HFF-Myc (cell line): ENCODE measurements around the gene RAPGEF6.

Experiments
- DNase-seq: peaks from one replicate; pipeline ENCODE4 v3.0.0-alpha.2; 2011; ENCODE audit warnings: low read depth; ENCODE audit errors: extremely low read depth
- H3K4me3 ChIP-seq: replicated peaks from 2 replicates; pipeline ENCODE4 v1.5.1; 2011; ENCODE audit warnings: low read depth, mild to moderate bottlenecking, control low read depth, low read length
- TF ChIP-seq, protein P1 (sequence below): IDR thresholded peaks from 2 replicates; pipeline ENCODE4 v1.5.1; 2012; ENCODE audit warnings: mild to moderate bottlenecking, low read depth, low read length, control low read depth; ENCODE audit errors: missing control alignments

RAPGEF6 gene

DNA sequence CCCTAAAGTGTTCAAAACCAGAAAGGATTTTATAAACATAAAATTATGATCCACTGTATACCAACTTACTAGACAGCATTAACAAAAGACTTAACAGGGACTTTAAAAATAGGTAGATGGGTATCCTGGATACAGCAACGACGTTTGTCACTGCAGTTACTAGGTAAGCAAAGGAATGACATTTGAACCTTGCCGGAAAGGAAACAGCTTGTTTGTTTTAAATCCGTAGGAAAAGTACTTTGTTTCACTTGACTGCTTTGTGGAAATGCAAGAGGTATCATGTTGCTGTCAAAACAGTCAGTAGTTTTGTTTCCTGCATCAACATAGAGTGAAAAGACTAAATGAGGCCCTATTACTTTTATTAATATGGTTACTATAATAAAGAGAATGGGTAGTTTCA is 248.2 kb downstream of the RAPGEF6 start:
- no peak for DNase-seq
- no peak overlapping the region for H3K4me3 ChIP-seq
- TF ChIP-seq, protein P1, sequence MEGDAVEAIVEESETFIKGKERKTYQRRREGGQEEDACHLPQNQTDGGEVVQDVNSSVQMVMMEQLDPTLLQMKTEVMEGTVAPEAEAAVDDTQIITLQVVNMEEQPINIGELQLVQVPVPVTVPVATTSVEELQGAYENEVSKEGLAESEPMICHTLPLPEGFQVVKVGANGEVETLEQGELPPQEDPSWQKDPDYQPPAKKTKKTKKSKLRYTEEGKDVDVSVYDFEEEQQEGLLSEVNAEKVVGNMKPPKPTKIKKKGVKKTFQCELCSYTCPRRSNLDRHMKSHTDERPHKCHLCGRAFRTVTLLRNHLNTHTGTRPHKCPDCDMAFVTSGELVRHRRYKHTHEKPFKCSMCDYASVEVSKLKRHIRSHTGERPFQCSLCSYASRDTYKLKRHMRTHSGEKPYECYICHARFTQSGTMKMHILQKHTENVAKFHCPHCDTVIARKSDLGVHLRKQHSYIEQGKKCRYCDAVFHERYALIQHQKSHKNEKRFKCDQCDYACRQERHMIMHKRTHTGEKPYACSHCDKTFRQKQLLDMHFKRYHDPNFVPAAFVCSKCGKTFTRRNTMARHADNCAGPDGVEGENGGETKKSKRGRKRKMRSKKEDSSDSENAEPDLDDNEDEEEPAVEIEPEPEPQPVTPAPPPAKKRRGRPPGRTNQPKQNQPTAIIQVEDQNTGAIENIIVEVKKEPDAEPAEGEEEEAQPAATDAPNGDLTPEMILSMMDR: no peak

DNA sequence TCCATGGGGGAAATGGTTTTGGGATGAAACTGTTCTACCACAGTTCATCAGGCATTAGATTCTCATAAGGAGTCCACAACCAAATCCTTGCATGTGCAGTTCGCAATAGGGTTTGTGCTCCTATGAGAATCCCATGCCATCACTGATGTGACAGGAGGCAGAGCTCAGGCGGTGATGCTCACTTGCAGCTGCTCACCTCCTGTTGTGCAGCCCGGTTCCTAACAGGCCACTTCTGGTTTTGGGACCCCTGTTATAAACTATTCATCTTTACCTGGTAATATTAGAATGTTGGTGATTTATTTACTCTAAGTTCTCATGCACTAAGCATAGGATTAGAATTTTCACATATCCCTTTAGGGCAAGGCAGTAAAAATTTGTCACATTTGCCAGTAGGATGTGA is 248.9 kb downstream of the RAPGEF6 start:
- no peak overlapping the region for H3K4me3 ChIP-seq
- no peak for DNase-seq
- TF ChIP-seq, protein P1: no peak

DNA sequence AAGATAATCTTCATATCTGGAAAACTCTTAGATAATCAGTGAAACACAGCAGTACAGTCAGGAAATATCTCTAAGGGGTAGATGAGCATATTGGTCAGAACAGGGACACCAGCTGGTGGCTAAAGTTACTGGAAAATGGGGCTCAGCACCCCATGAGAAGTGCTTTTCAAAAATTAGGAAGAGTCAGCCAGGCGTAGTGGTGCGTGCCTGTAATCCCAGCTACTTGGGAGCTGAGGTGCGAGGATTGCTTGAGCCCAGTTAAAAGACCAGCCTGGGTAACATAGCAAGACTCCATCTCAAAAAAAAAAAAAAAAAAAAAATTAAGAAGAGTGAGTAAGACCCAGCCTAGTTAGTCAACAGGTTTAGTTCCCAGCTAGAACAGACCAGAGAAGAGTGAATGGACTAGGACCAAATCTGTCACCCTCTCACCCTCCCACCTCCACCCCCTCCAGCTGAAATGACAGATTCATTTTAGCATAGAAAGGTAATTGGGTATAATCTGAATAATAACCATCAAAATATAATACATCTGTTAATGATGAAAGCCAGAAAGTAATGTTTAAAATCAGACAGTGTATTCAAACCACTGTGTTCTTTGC is 250.3 kb downstream of the RAPGEF6 start:
- TF ChIP-seq, protein P1: no peak
- H3K4me3 ChIP-seq: no peak overlapping the region
- DNase-seq: no peak

DNA sequence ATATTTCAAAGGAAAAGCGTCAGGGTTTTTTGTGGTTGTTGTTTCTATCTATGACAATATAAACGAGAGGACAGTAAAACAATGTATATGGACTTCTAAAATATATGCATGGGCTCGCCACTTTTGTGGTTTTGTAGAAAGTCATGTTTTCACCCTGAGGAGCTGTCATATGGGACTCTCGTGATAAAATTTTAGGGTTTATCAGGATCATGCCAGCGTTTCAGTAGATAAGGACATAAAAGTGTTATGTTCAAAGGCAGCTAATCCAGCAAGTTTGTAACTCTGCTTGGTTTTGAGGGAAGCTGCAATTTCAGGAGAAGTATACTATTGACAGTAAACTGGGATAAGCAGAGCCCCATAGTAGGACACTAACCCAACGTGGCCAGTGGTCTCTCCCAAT is 250.9 kb downstream of the RAPGEF6 start:
- no peak for DNase-seq
- no peak overlapping the region for H3K4me3 ChIP-seq
- TF ChIP-seq, protein P1: no peak

DNA sequence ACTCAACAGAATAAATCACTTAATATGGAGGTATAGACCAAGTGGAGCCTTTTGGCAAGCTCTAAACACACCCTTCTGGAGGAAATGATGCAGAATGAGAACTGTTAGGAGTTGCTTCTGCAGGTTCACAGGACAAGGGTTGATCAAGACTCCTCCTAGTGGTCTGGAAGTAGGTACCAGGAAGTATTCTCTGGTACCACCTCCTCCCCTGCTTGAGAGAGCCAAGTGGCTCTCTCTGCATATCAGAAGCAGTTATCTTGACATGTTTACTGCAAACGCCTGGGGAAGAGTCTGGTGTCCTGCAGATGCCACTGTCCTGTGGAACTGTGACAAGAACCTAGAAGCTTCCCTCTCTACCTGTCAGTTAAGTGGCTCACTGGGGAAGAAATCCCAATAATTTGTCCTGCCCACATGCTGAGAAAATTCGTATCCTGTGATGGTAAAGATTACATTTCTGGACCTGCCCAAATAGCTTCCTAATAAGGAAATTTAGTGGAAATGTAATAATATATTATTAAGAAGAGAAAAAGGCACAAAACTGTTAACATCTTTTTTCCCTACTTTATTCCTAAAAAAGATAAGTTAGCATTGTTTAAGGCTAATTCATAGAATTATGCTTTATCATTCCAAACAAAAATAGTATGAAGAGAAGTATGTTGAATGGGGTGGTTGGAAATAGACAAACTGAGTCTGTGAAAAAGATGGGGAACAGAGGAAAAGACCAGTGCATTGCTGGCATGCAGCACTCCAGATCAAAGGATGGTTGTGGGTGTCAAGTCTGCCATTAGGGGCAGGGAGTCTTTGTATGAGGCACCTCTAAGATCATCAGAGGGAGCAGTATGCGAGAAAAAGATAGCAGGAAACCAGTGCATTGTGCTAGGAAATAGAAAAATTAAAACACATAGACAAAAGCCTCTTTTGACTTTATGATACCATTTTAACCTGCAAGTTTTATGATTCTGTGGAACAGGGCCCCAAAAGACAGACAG is 252.3 kb downstream of the RAPGEF6 start:
- DNase-seq: peak; percentile 38
- H3K4me3 ChIP-seq: no peak overlapping the region
- TF ChIP-seq, protein P1: peak; percentile 67

DNA sequence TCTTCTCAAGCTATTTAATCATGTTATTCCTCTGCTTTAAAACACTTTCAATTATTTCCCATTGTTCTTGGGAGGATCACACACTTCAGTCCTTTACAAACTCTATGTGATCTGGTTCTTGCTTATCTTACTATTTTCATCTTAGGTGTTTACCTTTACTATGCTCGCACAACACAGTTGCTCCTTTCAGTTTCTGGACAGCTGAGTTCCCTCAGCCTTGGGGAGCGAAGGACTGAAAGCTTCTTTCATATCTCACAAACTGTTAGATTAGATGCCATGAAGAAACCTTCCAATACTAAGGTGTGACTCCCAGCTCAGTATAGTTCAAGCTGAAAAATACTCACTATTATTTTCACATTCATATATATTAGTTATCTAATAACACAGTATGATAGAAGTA is 253.3 kb downstream of the RAPGEF6 start:
- DNase-seq: no peak
- H3K4me3 ChIP-seq: no peak overlapping the region
- TF ChIP-seq, protein P1: no peak
